Mesodermal cell (in vitro differentiated cells): ENCODE measurements around the gene HMGCL.
"Not testable (repeated sequence)": the region's sequence is repeated elsewhere in the genome, so short reads cannot be mapped to it uniquely, and the experiment has no call there.

Experiments
- H3K27ac ChIP-seq: 2 replicates; pipeline ENCODE4 v1.7.0; 2013; ENCODE audit warnings: mild to moderate bottlenecking, low read depth, low read length, moderate library complexity; ENCODE audit not compliant: severe bottlenecking
- H3K36me3 ChIP-seq: 2 replicates; pipeline ENCODE4 v1.7.1; 2013; ENCODE audit warnings: mild to moderate bottlenecking, low read length, moderate library complexity; ENCODE audit not compliant: control insufficient read depth, insufficient read depth
- H3K4me1 ChIP-seq: one replicate; pipeline ENCODE4 v1.7.1; 2013; ENCODE audit warnings: mild to moderate bottlenecking, low read length; ENCODE audit not compliant: insufficient read depth, control insufficient read depth, poor library complexity, severe bottlenecking
- H3K4me3 ChIP-seq: 2 replicates; pipeline ENCODE4 v1.7.0; 2013; ENCODE audit warnings: low read length, control low read depth, mild to moderate bottlenecking; ENCODE audit not compliant: insufficient read depth, poor library complexity, severe bottlenecking; ENCODE audit errors: extremely low read depth
- H3K9me3 ChIP-seq: 2 replicates; pipeline ENCODE4 v1.7.1; 2013; ENCODE audit warnings: mild to moderate bottlenecking, low read length, moderate library complexity; ENCODE audit not compliant: control insufficient read depth
- WGBS, 2 experiments: methylation state at CpG; one replicate each; pipeline ENCODE4 v1.1.5; 2013; ENCODE audit warnings: missing lambda C conversion rate in 2 of 2; ENCODE audit not compliant: insufficient coverage in 2 of 2; 5-methylcytosine and 5-hydroxymethylcytosine counted together

HMGCL gene

DNA sequence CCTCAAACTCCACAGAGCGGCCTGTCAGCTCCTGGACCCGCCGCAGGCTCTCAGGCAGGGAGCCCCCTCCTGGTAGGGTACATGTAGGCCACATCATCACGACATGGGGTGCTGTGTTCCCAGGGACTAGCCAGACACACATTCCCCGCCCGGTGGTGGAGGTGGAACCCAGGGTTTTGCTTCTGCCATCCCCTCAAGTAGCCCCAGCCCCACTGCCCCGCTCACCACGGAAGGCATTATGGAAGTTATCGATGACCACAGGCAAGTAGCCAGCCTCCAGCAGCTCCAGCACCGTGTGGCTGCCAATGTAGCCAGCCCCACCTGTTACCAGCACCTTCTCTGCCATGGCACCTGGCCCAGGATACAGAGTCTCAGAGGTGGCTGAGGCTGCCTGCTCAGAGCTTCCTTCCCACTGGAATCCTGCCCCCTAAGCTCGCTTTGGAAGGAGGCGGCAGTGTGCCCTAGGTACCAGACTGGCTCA, 26.5 kb downstream of the HMGCL start:
- no peak overlapping the region for H3K4me3 ChIP-seq
- H3K27ac ChIP-seq, result peak overlapping the region; percentile 83
- H3K4me1 ChIP-seq, result peaks cover 18% of the 10 kb centered on the region
- H3K36me3 ChIP-seq, result peaks cover 36% of the 10 kb centered on the region
- 92% methylated on average over 9 to 12 of the region's 12 CpGs for WGBS, 2 experiments
- no peaks in the 10 kb centered on the region for H3K9me3 ChIP-seq

DNA sequence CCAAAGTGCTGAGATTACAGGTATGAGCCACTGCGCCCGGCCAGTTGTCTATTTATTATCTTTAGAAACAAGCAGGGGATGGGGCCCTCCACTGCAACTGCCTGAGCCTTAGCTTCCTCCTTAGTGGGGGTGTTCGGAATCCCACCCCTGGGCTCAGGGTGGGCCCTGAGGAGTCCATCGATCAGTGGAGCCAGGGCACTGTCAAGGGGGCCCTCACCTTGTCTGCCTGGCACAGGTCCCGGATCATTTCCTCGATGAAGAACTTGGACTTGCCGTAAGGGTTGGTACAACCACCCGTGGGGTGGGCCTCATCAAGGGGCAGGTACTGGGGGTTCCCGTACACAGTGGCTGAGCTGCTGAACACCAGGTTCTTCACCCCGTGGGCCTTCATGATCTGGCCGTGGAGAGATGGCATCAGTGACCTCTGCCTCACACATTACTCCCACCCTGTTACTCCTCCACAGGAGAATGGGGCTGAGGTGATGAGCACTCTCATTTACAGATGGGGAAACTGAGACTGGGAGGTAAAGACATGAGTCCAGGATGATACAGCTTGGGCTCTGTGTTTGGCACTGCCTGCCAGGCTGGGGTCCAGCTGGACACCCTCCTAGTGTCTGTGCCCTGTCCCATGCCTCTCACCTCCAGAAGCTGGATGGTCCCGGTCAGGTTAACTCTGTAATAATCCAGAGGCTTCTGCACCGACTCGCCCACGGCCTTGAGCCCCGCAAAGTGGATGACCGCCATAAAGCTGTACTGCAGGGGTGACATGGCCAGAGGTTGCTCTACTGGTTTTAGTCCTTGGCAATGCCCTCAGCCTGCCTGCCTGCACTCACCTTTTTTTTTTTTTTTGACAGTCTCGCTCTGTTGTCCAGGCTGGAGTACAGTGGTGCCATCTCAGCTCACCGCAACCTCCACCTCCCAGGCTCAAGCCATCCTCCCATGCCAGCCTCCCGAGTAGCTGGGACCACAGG, 27.5 kb downstream of the HMGCL start:
- Histone ChIP-seq H3K4me3 (no peak overlapping the region), H3K27ac (no peak overlapping the region), H3K36me3 (peaks cover 43% of the 10 kb centered on the region), H3K4me1 (peaks cover 22% of the 10 kb centered on the region), H3K9me3 (no peaks in the 10 kb centered on the region)
- 96 to 99% methylated on average over 14 of the region's 20 CpGs for WGBS, 2 experiments

DNA sequence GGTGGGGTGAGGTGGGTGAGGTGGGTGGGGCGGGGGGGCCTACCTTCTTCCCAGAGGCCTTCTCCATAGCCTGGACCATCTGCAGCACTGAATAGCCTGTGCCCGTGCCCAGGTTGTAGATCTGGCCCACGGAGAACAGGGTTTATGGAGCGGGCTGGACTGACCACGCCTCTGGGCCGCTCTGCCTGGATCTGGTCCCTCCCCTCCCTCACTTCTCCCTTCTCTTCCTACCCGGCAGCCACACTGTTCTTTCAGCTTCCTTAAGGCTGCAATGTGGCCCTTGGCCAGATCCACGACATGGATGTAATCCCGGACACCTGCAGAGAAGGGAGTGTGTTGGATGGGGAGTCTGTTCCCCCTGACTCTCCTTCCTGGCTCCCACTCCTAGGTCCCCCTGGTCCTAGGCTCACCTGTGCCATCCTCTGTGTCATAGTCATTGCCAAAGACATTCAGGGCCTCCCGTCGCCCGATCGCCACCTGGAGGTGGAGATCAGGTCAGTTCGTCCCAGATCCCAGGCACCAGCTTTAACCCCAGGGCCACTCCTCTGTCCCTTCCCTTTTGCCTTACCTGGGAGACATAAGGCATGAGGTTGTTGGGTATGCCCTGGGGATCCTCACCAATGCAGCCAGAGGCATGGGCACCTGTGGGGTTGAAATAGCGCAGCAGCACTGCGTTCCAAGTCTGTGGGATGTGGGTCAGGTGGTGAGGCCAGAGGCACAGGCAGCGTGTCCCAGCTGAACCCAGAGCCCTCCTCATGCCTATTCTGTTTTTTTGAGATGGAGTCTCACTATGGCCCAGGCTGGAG, 28.6 kb downstream of the HMGCL start:
- WGBS, 2 experiments, result 94 to 96% methylated on average over 13 to 14 of the region's 17 CpGs
- peaks cover 25% of the 10 kb centered on the region for H3K4me1 ChIP-seq
- no peaks in the 10 kb centered on the region for H3K9me3 ChIP-seq
- no peak overlapping the region for H3K27ac ChIP-seq
- H3K4me3 ChIP-seq, result no peak overlapping the region
- H3K36me3 ChIP-seq, result peaks cover 43% of the 10 kb centered on the region

DNA sequence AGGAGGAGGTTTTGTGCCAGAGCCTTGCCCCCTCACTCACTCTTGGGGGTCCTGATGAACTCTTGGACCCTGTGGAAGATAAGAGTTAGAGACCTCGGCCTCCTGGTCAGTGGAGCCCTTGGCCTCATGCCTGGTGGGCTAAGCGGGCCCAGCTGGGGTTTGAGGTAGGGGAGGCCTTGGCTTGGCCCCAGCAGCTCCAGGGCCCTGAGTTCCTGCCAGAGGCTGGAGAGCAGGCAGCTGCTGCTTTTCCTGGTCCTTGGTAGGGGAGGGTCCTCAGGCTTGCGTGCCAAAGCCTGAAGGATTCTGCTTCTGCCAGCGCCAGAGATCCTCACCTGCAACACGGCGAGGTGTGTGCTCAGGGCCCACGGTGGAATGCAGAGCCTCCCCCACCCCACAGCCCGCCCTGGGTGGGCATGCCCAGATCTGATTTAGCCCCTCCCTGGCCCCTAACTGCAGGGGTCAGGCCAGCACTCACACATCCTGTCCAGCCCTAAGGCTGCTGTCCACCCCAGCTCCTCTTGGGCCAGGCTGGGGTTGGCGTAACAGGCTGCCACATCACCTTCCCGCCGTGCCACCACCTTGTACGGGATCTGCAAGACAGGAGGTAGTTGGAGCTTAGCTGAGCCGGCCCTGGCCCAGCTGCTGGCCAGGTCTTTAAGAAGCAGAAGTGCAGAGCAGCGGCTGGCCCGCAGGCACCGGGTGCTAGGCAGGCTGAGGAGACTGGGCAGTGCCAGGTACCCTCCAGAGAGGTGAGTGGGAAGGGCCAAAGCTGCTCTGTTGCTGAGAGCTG, 29.4 kb downstream of the HMGCL start:
- Histone ChIP-seq H3K36me3 (peaks cover 43% of the 10 kb centered on the region), H3K27ac (peak overlapping the region; percentile 29), H3K9me3 (no peaks in the 10 kb centered on the region), H3K4me3 (no peak overlapping the region), H3K4me1 (peaks cover 22% of the 10 kb centered on the region)
- WGBS, 2 experiments, result 97 to 98% methylated on average over 10 to 11 of the region's 16 CpGs

DNA sequence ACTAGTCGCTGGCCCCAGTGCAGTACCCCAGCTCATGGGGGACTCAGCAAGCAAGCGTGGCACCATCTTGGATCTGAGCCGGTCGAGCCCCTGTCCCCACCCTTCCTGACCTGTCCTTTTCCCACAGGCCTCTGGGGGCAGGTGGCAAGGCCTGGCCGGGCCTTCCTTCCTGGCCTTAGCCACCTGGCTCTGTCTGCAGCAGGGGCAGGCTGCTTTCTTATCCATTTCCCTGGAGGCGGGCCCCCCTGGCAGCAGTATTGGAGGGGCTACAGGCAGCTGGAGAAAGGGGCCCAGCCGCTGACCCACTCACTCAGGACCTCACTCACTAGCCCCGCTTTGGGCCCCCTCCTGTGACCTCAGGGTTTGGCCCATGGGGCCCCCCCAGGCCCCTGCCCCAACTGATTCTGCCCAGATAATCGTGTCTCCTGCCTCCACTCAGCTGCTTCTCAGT, 30.5 kb downstream of the HMGCL start:
- not testable (repeated sequence) for H3K27ac ChIP-seq
- WGBS, 2 experiments, result 83 to 90% methylated on average over 3 to 7 of the region's 9 CpGs

DNA sequence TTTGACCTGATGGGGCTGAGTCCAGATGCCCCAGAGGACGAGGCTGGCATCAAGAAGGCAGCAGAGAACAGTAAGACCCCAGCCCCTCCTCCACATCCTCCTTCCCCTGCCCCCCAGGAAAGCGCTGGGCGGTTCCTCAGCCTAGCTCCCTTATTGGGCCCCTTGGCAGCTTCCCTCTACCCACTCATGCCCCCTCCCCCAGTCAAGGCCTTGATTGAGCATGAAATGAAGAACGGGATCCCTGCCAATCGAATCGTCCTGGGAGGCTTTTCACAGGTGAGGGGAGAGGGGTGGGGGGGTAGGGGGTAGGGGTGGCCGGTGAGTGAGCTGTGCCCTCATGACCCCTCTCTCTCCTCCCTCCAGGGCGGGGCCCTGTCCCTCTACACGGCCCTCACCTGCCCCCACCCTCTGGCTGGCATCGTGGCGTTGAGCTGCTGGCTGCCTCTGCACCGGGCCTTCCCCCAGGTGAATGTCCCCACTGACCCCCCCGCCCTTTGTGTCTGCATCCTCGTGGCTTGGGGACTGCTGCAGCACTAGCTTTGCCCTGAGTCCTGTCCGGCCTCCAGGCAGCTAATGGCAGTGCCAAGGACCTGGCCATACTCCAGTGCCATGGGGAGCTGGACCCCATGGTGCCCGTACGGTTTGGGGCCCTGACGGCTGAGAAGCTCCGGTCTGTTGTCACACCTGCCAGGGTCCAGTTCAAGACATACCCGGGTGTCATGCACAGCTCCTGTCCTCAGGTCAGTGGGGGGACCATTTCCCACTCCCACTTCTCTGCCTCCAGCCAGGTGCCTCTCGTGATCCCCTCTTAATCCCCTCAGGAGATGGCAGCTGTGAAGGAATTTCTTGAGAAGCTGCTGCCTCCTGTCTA, 31.1 kb downstream of the HMGCL start:
- Histone ChIP-seq H3K4me1 (peaks cover 27% of the 10 kb centered on the region), H3K27ac (no peak overlapping the region), H3K9me3 (no peaks in the 10 kb centered on the region), H3K36me3 (peaks cover 47% of the 10 kb centered on the region), H3K4me3 (no peak overlapping the region)
- WGBS, 2 experiments, result 95 to 96% methylated on average over 9 to 14 of the region's 21 CpGs

More for the DNA sequence above, 30.5 kb downstream of the HMGCL start:
- Histone ChIP-seq H3K36me3 (peaks cover 43% of the 10 kb centered on the region), H3K4me1 (peaks cover 28% of the 10 kb centered on the region)
- not testable (repeated sequence) for H3K9me3 ChIP-seq, H3K4me3 ChIP-seq

DNA sequence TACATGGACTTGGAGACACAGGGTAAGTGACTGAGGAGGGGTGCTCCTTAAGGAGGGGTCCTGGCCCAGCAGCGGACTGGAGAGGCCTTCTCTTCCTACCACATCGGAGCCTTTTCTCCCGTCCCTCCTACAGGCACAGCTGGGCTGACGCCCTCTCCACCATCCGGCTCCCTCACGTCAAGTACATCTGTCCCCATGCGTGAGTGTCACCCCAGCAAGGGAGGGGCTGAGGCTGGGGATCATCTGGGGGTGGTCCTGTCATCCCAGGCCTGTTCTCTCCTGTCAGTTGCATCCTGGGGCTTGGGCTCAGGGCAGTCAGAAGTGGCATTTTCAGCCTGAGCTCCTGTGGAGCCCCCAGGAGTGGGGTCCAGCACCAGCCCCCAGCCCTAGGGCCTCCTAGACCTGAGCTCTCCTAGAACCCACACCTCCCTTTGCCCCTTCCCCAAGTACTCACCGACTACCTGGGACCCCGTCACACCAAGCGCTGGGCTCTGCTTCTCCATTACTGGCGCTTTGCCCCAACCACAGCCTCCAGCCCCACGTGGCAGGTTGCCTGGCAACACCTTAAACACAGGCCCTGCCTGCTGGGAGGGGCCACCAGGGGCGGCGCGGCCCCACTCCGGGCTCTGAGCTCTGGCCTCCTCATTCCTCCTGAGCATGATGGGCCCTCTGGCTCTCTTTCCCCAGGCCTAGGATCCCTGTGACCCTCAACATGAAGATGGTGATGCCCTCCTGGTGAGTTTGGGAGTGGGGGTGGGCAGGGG, 32.0 kb downstream of the HMGCL start:
- no peak overlapping the region for H3K27ac ChIP-seq
- H3K4me1 ChIP-seq, result peaks cover 22% of the 10 kb centered on the region
- no peaks in the 10 kb centered on the region for H3K9me3 ChIP-seq
- peaks cover 48% of the 10 kb centered on the region for H3K36me3 ChIP-seq
- H3K4me3 ChIP-seq, result no peak overlapping the region
- WGBS, 2 experiments, result 87 to 92% methylated on average over 11 to 16 of the region's 16 CpGs

DNA sequence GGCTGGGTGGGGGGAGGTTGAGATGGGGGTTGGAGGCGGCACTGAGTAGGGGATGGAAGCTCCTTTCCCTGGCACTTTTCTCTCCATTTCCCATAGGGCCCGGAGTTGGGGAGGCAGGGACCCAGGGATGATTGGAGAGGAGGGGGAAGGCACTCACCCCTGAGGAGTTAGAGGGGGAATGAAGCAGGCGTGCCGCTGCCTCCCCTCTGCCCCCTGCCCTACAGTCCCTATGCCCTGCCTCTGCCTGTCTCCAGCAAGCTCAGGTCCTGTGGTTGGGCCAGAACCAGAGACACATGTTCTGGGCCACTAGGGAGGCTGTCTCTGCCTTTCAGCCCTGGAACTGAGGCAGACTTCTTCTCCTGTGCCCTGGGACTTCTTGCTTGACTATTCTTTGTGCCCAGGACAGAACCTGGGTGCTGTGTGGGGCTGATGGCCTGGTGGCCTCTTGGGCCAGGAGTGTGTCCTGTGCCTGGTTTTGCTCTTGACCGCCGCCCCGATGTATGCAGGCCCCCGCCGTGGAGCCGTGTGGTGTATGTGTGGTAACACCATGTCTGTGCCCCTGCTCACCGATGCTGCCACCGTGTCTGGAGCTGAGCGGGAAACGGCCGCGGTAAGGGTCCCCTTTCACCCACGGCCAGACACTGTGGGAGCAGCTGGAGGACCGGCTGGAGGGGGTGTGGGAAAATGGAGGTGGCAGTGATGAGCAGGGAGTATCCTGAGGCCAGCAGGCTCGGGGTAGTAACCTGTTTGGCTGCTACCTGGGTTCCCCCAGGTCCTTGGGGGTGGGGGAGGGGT, 32.9 kb downstream of the HMGCL start:
- no peak overlapping the region for H3K27ac ChIP-seq
- H3K36me3 ChIP-seq, result peaks cover 48% of the 10 kb centered on the region
- H3K4me3 ChIP-seq, result peak overlapping the region; percentile 94
- H3K9me3 ChIP-seq, result no peaks in the 10 kb centered on the region
- H3K4me1 ChIP-seq, result peaks cover 22% of the 10 kb centered on the region
- 86 to 96% methylated on average over 10 to 15 of the region's 19 CpGs for WGBS, 2 experiments
